Neural progenitor cell (in vitro differentiated cells): Measurements from ENCODE around the gene UPK2. TPM values are rescaled to one million over a fixed set of nuclear protein-coding genes. Genes with fewer than 3 reads are reported as not detected.
A peak's percentile ranks its signal among the peaks of the same experiment; 100 is the strongest.

ENCODE experiments used
- DNase-seq: peaks from one replicate; pipeline ENCODE4 v3.0.0-alpha.2; 2016; ENCODE audit warnings: low spot score
- H2AFZ ChIP-seq: fragments of 200-600 bp; sonication (generic); replicated peaks from 2 replicates; pipeline ENCODE4 v1.6.1; 2016; ENCODE audit warnings: antibody characterized with exemption
- H3F3A ChIP-seq: fragments of 200-600 bp; sonication (generic); 2 replicates; pipeline ENCODE4 v1.6.1; 2016; ENCODE audit warnings: antibody characterized with exemption, low read depth
- H3K27ac ChIP-seq: fragments of 200-600 bp; sonication (generic); 2 replicates; pipeline ENCODE4 v1.5.1; 2016; ENCODE audit warnings: mild to moderate bottlenecking
- H3K27me3 ChIP-seq: fragments of 200-600 bp; sonication (generic); 2 replicates; pipeline ENCODE4 v1.6.1; 2016; ENCODE audit warnings: mild to moderate bottlenecking, moderate library complexity
- H3K36me3 ChIP-seq: fragments of 200-600 bp; sonication (generic); 2 replicates; pipeline ENCODE4 v1.5.1; 2016
- H3K4me1 ChIP-seq: fragments of 200-600 bp; sonication (generic); 2 replicates; pipeline ENCODE4 v1.6.1; 2016; ENCODE audit warnings: mixed run types
- H3K4me2 ChIP-seq: fragments of 200-600 bp; sonication (generic); 2 replicates; pipeline ENCODE4 v1.6.1; 2016
- H3K4me3 ChIP-seq: fragments of 200-600 bp; sonication (generic); 2 replicates; pipeline ENCODE4 v1.5.1; 2016
- H3K79me2 ChIP-seq: fragments of 200-600 bp; sonication (generic); 2 replicates; pipeline ENCODE4 v1.6.1; 2016; ENCODE audit warnings: low read depth
- H3K9ac ChIP-seq: fragments of 200-600 bp; sonication (generic); 2 replicates; pipeline ENCODE4 v1.6.1; 2016
- H3K9me3 ChIP-seq: fragments of 200-600 bp; sonication (generic); 2 replicates; pipeline ENCODE4 v1.5.1; 2016; ENCODE audit warnings: low read depth
- H4K20me1 ChIP-seq: fragments of 200-600 bp; sonication (generic); 2 replicates; pipeline ENCODE4 v1.6.1; 2016; ENCODE audit warnings: low read depth
- H3K27ac Mint-ChIP-seq: 3 replicates; pipeline ENCODE4 v1.8.0; 2021; ENCODE audit warnings: mixed read lengths
- H3K27me3 Mint-ChIP-seq: 2 replicates; pipeline ENCODE4 v1.8.0; 2022; ENCODE audit warnings: low read depth, mild to moderate bottlenecking, inconsistent platforms, moderate library complexity, mixed read lengths; ENCODE audit not compliant: insufficient read depth
- H3K36me3 Mint-ChIP-seq: 3 replicates; pipeline ENCODE4 v1.8.0; 2021; ENCODE audit warnings: mixed read lengths
- H3K4me1 Mint-ChIP-seq: 3 replicates; pipeline ENCODE4 v1.8.0; 2021; ENCODE audit warnings: mixed read lengths
- H3K4me3 Mint-ChIP-seq: 3 replicates; pipeline ENCODE4 v1.8.0; 2021; ENCODE audit warnings: mild to moderate bottlenecking, moderate library complexity, mixed read lengths
- H3K9me3 Mint-ChIP-seq: 3 replicates; pipeline ENCODE4 v1.8.0; 2020; ENCODE audit warnings: mixed read lengths
- EZH2 ChIP-seq: fragments of 200-600 bp; sonication (generic); IDR thresholded peaks from 2 replicates; pipeline ENCODE4 v1.6.1; 2017; ENCODE audit warnings: antibody characterized with exemption, mild to moderate bottlenecking, moderate library complexity
- EZH2phosphoT487 ChIP-seq: fragments of 200-600 bp; sonication (generic); IDR thresholded peaks from 2 replicates; pipeline ENCODE4 v1.6.1; 2017; ENCODE audit warnings: antibody characterized with exemption
- total RNA-seq: library from RNA; depleted of rRNA; stranded (reverse); fragments of >200 nt; gene quantifications from 2 replicates; pipeline ENCODE4 v1.2.3, GENCODE V29; 2015; ENCODE audit warnings: low replicate concordance
- TF ChIP-seq, protein P1 (sequence below): fragments of 200-600 bp; sonication (generic); IDR thresholded peaks from 2 replicates; pipeline ENCODE4 v1.5.1; 2017; ENCODE audit warnings: antibody characterized with exemption, mild to moderate bottlenecking

Gene UPK2
- total RNA-seq, 1 donor from 2014 or later = not detected

DNA sequence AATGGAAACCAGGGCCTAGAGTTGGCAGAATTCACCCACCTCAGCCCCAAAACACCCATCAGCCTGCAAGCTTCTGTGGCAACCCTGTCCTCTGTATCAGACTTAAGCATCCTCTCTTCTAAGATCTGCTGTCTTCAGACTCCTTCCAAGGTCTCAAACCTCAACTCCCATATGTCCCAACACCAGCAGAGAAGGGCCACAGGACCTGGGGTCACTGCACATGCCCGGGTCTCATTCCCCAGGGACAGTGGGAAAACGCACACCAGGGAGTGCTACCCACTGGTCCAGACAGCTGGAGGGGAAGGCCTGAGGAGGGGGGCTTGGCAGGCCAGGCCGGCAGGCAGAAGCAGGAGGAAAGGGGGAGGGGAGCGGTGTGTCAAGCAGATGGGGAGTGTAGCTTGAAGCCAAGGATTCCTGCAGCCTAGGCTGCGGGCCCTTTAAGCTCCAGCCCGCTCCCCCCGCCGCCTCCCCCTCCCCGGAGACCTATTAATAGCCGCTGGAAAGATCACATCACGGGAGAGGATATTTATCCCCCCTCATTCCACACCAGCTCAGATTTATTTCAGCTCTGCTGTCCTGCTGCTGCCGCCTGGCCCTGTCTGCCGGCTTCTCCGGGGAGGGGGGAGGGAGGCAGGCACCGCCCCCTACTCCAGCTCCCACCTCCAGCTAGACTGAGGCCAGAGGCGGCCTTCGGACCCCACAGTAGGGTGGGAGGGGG is 47.0 kb upstream of the UPK2 start:
- H3K9me3 ChIP-seq = no peaks in the 10 kb centered on the region

DNA sequence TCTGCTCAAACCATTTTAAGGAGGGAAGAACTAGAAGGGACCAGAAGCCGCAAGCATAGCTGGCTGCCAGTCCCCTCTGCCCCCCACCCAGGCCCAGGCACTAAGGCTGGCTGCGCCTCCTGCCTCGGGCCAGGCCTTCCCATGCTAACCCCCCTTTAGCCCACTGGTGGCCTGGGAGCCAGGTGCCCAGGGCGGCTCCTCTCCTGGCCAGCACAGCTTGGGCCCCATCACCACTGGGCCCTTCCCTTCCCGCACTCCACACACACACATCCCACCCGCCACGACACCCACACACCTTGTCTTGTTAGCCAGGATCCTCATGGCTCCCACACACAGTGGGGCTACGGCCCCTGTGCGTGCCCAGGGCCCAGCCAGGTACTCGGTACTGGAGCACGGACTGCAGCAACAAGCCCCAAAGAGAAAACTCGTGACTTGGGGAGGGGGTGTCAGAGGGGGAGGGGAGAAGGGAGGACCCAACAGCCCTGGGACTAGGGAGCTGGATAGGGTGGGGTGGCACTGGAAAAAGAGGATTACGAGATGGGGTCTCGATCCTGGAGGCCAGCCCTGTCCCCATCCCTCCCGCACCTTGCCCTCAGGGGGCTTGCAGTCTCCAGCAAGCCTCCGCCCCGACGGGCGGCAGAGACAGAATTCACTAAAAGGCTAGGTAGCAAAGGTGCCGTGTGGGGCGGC is 46.3 kb upstream of the UPK2 start:
- H3K27ac ChIP-seq = peak overlapping the region; percentile 87
- peaks cover 63% of the 10 kb centered on the region for H3F3A ChIP-seq
- H4K20me1 ChIP-seq = peaks cover 59% of the 10 kb centered on the region
- peak overlapping the region; percentile 75 for H3K4me3 Mint-ChIP-seq
- TF ChIP-seq EZH2 (no peak), EZH2phosphoT487 (no peak)
- TF ChIP-seq, protein P1, sequence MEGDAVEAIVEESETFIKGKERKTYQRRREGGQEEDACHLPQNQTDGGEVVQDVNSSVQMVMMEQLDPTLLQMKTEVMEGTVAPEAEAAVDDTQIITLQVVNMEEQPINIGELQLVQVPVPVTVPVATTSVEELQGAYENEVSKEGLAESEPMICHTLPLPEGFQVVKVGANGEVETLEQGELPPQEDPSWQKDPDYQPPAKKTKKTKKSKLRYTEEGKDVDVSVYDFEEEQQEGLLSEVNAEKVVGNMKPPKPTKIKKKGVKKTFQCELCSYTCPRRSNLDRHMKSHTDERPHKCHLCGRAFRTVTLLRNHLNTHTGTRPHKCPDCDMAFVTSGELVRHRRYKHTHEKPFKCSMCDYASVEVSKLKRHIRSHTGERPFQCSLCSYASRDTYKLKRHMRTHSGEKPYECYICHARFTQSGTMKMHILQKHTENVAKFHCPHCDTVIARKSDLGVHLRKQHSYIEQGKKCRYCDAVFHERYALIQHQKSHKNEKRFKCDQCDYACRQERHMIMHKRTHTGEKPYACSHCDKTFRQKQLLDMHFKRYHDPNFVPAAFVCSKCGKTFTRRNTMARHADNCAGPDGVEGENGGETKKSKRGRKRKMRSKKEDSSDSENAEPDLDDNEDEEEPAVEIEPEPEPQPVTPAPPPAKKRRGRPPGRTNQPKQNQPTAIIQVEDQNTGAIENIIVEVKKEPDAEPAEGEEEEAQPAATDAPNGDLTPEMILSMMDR = no peak
- peaks cover 66% of the 10 kb centered on the region for H3K4me1 Mint-ChIP-seq
- H3K9ac ChIP-seq = no peak overlapping the region
- no peaks in the 10 kb centered on the region for H3K27me3 ChIP-seq
- no peaks in the 10 kb centered on the region for H3K9me3 ChIP-seq
- H3K79me2 ChIP-seq = peaks cover 85% of the 10 kb centered on the region
- H3K36me3 Mint-ChIP-seq = peaks cover 3% of the 10 kb centered on the region
- peaks cover 5% of the 10 kb centered on the region for H3K36me3 ChIP-seq
- DNase-seq = no peak
- peak overlapping the region; percentile 31 for H3K4me3 ChIP-seq
- no peak overlapping the region for H2AFZ ChIP-seq
- H3K4me1 ChIP-seq = peaks cover 73% of the 10 kb centered on the region
- no peaks in the 10 kb centered on the region for H3K9me3 Mint-ChIP-seq
- H3K27me3 Mint-ChIP-seq = peaks cover 3% of the 10 kb centered on the region
- peak overlapping the region; percentile 91 for H3K27ac Mint-ChIP-seq
- peak overlapping the region; percentile 68 for H3K4me2 ChIP-seq

More for the DNA sequence above, 47.0 kb upstream of the UPK2 start:
- H3F3A ChIP-seq = peaks cover 59% of the 10 kb centered on the region
- H4K20me1 ChIP-seq = peaks cover 58% of the 10 kb centered on the region
- H3K9ac ChIP-seq = no peak overlapping the region
- TF ChIP-seq EZH2phosphoT487 (no peak), EZH2 (no peak)
- TF ChIP-seq, protein P1 = no peak
- H3K4me2 ChIP-seq = peak overlapping the region; percentile 68
- H3K4me1 ChIP-seq = peaks cover 66% of the 10 kb centered on the region
- peak overlapping the region; percentile 87 for H3K27ac ChIP-seq
- Mint-ChIP-seq H3K4me1 (peaks cover 60% of the 10 kb centered on the region), H3K36me3 (peaks cover 3% of the 10 kb centered on the region), H3K9me3 (no peaks in the 10 kb centered on the region), H3K27ac (peak overlapping the region; percentile 31), H3K4me3 (peak overlapping the region; percentile 27), H3K27me3 (peaks cover 3% of the 10 kb centered on the region)
- H3K36me3 ChIP-seq = peaks cover 5% of the 10 kb centered on the region
- H2AFZ ChIP-seq = no peak overlapping the region
- peak overlapping the region; percentile 31 for H3K4me3 ChIP-seq
- H3K27me3 ChIP-seq = no peaks in the 10 kb centered on the region
- peaks cover 82% of the 10 kb centered on the region for H3K79me2 ChIP-seq
- DNase-seq = peak; percentile 88

DNA sequence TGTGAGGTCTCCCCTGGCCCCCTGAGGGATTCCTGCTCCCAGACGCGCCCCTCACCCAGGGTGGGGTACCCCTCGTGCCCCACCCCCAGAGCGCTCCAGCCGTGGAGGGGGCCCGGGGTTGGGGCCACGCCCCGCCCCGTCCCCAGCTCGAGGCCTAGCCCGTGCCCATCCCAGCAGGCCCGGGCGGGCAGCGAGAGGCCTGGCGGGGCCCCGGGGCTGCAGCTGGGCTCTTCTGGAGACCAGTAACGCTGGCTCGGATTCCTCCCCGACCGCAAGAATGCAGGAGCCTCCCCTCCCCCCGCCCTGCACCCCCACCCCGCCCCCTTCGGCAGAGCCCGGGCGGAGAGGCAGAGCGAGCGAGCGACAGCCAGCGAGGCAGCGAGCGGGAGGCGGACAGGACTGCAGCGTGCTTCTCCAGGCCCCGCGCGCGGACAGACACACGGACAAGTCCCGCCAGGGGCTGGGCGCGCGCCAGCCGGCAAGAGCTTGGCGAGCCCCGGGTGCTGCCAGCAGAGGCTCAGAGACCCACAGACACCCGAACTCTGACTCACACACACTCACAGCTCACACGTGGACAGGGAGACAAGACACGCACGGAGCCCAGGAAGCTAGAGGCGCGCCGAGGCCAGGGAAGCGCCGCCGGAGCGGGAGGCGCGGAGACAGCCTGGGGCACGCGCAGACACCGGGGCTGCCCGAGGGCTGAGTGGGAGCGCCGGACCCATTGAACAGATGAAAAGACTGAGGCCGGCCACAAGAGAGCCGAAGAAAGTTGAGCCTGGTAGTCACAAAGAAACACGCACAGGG is 45.6 kb upstream of the UPK2 start:
- H3K4me2 ChIP-seq = peak overlapping the region; percentile 68
- Mint-ChIP-seq H3K4me1 (peaks cover 72% of the 10 kb centered on the region), H3K4me3 (peak overlapping the region; percentile 52)

More for the DNA sequence above, 45.6 kb upstream of the UPK2 start:
- H4K20me1 ChIP-seq = peaks cover 63% of the 10 kb centered on the region
- H3K4me3 ChIP-seq = peak overlapping the region; percentile 36
- H3F3A ChIP-seq = peaks cover 66% of the 10 kb centered on the region
- no peaks in the 10 kb centered on the region for H3K27me3 ChIP-seq
- peaks cover 3% of the 10 kb centered on the region for H3K27me3 Mint-ChIP-seq
- H3K27ac Mint-ChIP-seq = peak overlapping the region; percentile 53
- no peaks in the 10 kb centered on the region for H3K9me3 Mint-ChIP-seq
- peaks cover 5% of the 10 kb centered on the region for H3K36me3 ChIP-seq
- TF ChIP-seq EZH2phosphoT487 (no peak), EZH2 (no peak)
- TF ChIP-seq, protein P1 = no peak
- no peak overlapping the region for H3K9ac ChIP-seq
- H2AFZ ChIP-seq = no peak overlapping the region
- peak; percentile 95 for DNase-seq
- H3K9me3 ChIP-seq = no peaks in the 10 kb centered on the region
- peaks cover 90% of the 10 kb centered on the region for H3K79me2 ChIP-seq
- peaks cover 3% of the 10 kb centered on the region for H3K36me3 Mint-ChIP-seq
- H3K27ac ChIP-seq = peak overlapping the region; percentile 87
- peaks cover 80% of the 10 kb centered on the region for H3K4me1 ChIP-seq
